BLaER1 treated with 17β-estradiol and CSF1 and Interleukin-3, amounts not matched to agents 10 nM and 100 nM (cell line): ENCODE measurements around the gene IRAK2.
"Not testable (repeated sequence)": the region's sequence is repeated elsewhere in the genome, so short reads cannot be mapped to it uniquely, and the experiment has no call there.

Experiments used
- H3K27ac ChIP-seq, 11 experiments: shearing (Covaris generic); formaldehyde crosslinking; 2 replicates each; pipeline ENCODE4 v1.8.1; 2022
- H3K27me3 ChIP-seq, 11 experiments: shearing (Covaris generic); formaldehyde crosslinking; 2 replicates each; pipeline ENCODE4 v1.8.1; 2022
- H3K36me3 ChIP-seq, 11 experiments: shearing (Covaris generic); formaldehyde crosslinking; 2 replicates each; pipeline ENCODE4 v1.8.1; 2022
- H3K4me1 ChIP-seq, 10 experiments: shearing (Covaris generic); formaldehyde crosslinking; 2 replicates each; pipeline ENCODE4 v1.8.1; 2022
- H3K4me2 ChIP-seq, 11 experiments: shearing (Covaris generic); formaldehyde crosslinking; 2 replicates each; pipeline ENCODE4 v1.8.1; 2022
- H3K4me3 ChIP-seq, 10 experiments: shearing (Covaris generic); formaldehyde crosslinking; 2 replicates each; pipeline ENCODE4 v1.8.1; 2022
- H3K9ac ChIP-seq, 11 experiments: shearing (Covaris generic); formaldehyde crosslinking; 2 replicates each; pipeline ENCODE4 v1.8.1; 2022
- H3K9me3 ChIP-seq, 11 experiments: shearing (Covaris generic); formaldehyde crosslinking; replicated peaks in 1 of 11; 2 replicates each; pipeline ENCODE4 v1.8.1; 2022
- H4K20me1 ChIP-seq, 11 experiments: shearing (Covaris generic); formaldehyde crosslinking; 2 replicates each; pipeline ENCODE4 v1.8.1; 2022
- Cebpa-rat ChIP-seq, 11 experiments: shearing (Covaris generic); IDR thresholded peaks; 2 replicates each; pipeline ENCODE4 v1.8.1; 2022

IRAK2 gene

DNA sequence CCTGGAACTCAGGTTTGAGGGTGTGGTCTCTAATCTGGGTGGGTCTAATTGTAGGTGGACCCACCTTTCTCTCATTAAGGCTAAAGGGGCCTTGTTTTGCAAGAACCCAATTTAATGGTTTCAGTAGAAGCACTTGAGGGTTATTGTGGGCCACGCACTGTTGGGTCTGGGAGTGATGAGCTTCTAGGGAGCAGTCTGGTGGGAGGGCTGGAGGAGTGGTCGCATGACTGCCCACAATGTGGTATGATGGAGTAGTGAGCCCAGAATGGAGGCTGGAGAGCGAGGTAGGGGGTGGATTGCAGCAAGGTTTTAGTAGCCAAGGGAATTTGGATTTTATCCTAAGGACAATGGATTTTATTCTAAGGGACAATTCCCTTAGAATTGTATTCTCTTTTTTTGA lies 86.3 kb downstream of the IRAK2 start:
- Histone ChIP-seq H3K27me3 (no peaks in the 10 kb centered on the region), H3K4me2 (peak overlapping the region; percentile 89 to 98 (median 94)), H3K27ac (peak overlapping the region in 7 of 11 experiments; percentile 21 to 98 (median 96); a peak in 7 of 22 replicates), H3K36me3 (peaks cover 45 to 68% (median 57%) of the 10 kb centered on the region in 11 experiments), H3K4me3 (peak overlapping the region; percentile 80 to 92 (median 86); a peak in 19 of 20 replicates), H3K9me3 (peaks cover 5 to 21% (median 9%) of the 10 kb centered on the region in 11 experiments), H3K9ac (peak overlapping the region; percentile 92 to 97 (median 95); a peak in 20 of 22 replicates), H3K4me1 (peaks cover 39 to 65% (median 51%) of the 10 kb centered on the region in 10 experiments), H4K20me1 (peaks cover 57 to 72% (median 68%) of the 10 kb centered on the region in 11 experiments)
- no peak for TF ChIP-seq Cebpa-rat (IDR thresholded peaks at IDR 0.05)

DNA sequence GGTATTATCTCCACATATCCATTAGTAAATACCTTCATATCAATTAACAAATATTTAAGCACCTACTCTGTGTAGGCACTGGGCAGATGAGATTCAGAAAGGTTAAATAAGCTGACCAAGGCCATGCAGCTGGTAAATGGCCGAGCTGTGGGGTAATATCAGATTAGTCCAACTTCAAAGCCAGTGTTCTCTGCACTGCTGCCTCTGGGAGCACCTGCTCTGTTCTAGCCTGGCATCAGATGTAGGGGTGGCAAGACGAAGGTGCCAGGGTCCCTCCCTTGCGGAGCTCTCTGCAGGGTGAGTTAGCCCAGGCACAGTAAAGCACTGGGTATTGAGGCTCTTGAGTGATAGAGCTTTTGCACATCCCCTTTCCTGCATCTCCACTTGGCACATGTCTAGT lies 89.0 kb downstream of the IRAK2 start:
- Histone ChIP-seq H4K20me1 (peaks cover 74 to 98% (median 96%) of the 10 kb centered on the region in 11 experiments), H3K9me3 (no peaks in the 10 kb centered on the region), H3K27ac (peak overlapping the region in 1 of 11 experiments; percentile 10; a peak in 1 of 22 replicates), H3K4me3 (0 out of 20 replicates have a peak overlapping the region, but pooled peaks of 1 of the 10 experiments have one; percentile 8), H3K9ac (no peak overlapping the region; a peak in 1 of 22 replicates), H3K4me2 (peak overlapping the region in 10 of 11 experiments; percentile 3 to 97 (median 48); a peak in 14 of 22 replicates), H3K4me1 (peaks cover 32 to 61% (median 45%) of the 10 kb centered on the region in 10 experiments), H3K36me3 (peaks cover 68 to 86% (median 79%) of the 10 kb centered on the region in 11 experiments), H3K27me3 (no peaks in the 10 kb centered on the region)
- no peak for TF ChIP-seq Cebpa-rat (IDR thresholded peaks at IDR 0.05)

DNA sequence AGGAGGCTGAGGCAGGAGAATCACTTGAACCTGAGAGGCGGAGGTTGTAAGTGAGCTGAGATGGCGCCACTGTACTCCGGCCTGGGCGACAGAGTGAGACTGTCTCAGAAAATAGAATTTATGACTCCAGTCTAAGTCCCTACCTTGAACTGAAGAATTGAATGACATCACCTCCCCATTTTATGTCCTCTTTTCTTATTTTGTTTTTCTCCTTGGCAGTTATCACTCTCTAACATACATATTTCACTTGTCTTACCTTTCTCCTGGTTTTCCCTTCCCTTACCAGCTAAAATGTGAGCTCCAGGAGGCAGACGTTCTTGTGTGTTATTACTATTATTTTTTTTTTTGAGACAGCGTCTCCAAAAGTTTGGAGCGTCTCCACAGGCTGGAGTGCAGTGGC lies 91.1 kb downstream of the IRAK2 start:
- Histone ChIP-seq H3K4me2 (no peak overlapping the region), H3K27me3 (no peaks in the 10 kb centered on the region), H3K9ac (no peak overlapping the region; a peak in 1 of 22 replicates), H4K20me1 (peaks cover 80 to 100% (median 99%) of the 10 kb centered on the region in 11 experiments), H3K4me3 (no peak overlapping the region), H3K27ac (no peak overlapping the region), H3K4me1 (peaks cover 21 to 65% (median 39%) of the 10 kb centered on the region in 10 experiments), H3K36me3 (peaks cover 89 to 100% (median 97%) of the 10 kb centered on the region in 11 experiments), H3K9me3 (no peaks in the 10 kb centered on the region)
- no peak for TF ChIP-seq Cebpa-rat (IDR thresholded peaks at IDR 0.05)

DNA sequence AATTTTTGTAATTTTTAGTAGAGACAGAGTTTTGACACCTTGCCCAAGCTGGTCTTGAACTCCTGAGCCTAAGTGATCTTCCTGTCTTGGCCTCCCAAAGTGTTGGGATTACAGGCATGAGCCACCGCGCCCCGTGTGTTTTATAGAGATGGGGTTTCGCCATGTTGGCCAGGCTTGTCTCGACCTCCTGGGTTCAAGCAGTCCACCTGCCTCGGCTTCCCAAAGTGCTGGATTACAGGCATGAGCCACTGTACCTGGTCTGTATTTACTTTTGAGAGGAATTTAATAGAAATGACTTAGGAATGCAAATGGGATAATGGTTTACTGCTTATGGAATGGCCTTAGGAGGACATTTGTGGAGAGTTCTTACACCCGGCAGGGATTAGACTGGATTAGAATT lies 94.3 kb downstream of the IRAK2 start:
- H3K9me3 ChIP-seq = no peaks in the 10 kb centered on the region

DNA sequence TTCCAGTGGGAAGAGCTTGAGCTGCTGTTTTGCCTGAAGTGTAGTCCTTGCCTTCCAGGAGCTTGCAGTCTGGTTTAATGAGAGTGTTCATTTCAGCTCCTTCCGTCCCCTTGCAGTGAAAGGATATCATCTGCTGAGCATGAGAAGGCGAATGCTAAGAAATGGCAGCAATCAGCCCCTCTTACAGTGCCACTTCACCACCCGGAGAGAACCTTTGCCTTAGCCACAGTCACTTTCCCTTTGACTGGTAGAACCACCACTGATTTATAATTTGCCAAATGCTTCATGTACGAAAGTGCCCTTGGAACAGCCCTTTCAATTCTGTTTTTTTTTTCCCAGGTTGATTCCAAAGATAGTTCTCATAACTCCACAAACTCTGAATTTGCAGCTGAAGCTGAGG lies 95.1 kb downstream of the IRAK2 start:
- Histone ChIP-seq H3K4me1 (peaks cover 0 to 49% (median 6%) of the 10 kb centered on the region in 10 experiments; a peak in 9 of 20 replicates), H4K20me1 (peaks cover 85 to 100% (median 99%) of the 10 kb centered on the region in 11 experiments), H3K4me3 (no peak overlapping the region), H3K36me3 (peaks cover 92 to 100% (median 98%) of the 10 kb centered on the region in 11 experiments), H3K9ac (0 out of 22 replicates have a peak overlapping the region, but pooled peaks of 1 of the 11 experiments have one; percentile 25), H3K9me3 (no peaks in the 10 kb centered on the region), H3K4me2 (no peak overlapping the region), H3K27me3 (no peaks in the 10 kb centered on the region), H3K27ac (no peak overlapping the region)
- TF ChIP-seq Cebpa-rat (IDR thresholded peaks at IDR 0.05) = no peak

More for the DNA sequence above, 94.3 kb downstream of the IRAK2 start:
- Histone ChIP-seq H3K4me2 (no peak overlapping the region), H3K4me3 (no peak overlapping the region), H3K4me1 (peaks cover 6 to 55% (median 13%) of the 10 kb centered on the region in 10 experiments; a peak in 19 of 20 replicates), H3K27me3 (no peaks in the 10 kb centered on the region), H3K9ac (no peak overlapping the region), H3K36me3 (peaks cover 92 to 100% (median 97%) of the 10 kb centered on the region in 11 experiments), H4K20me1 (peaks cover 85 to 100% (median 99%) of the 10 kb centered on the region in 11 experiments), H3K27ac (no peak overlapping the region)
- no peak for TF ChIP-seq Cebpa-rat (IDR thresholded peaks at IDR 0.05)

DNA sequence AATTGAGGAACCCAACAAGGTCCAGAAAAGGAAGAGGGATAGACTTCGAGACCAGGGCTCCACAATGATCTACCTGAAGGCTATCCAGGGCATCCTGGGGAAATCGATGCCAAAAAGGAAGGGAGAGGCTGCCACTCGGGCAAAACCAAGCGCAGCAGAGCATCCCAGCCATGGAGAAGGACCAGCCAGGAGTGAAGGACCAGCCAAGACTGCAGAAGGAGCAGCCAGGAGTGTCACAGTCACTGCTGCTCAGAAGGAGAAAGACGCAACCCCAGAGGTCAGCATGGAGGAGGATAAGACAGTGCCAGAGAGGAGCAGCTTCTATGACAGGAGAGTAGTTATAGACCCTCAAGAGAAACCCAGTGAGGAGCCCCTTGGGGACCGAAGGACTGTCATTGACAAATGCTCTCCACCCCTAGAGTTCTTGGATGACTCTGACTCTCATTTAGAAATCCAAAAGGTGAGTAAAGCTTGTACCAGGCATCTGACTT lies 95.5 kb downstream of the IRAK2 start:
- no peak overlapping the region for H3K27ac ChIP-seq
- no peaks in the 10 kb centered on the region for H3K27me3 ChIP-seq
- no peak for TF ChIP-seq Cebpa-rat (IDR thresholded peaks at IDR 0.05)
- H3K9ac ChIP-seq = no peak overlapping the region
- peaks cover 93 to 100% (median 99%) of the 10 kb centered on the region in 11 experiments for H3K36me3 ChIP-seq
- H3K4me1 ChIP-seq = peaks cover 0 to 45% (median 5%) of the 10 kb centered on the region in 10 experiments; a peak in 8 of 20 replicates
- H3K9me3 ChIP-seq = no peaks in the 10 kb centered on the region
- H4K20me1 ChIP-seq = peaks cover 86 to 100% (median 100%) of the 10 kb centered on the region in 11 experiments
- no peak overlapping the region for H3K4me2 ChIP-seq
- H3K4me3 ChIP-seq = no peak overlapping the region

DNA sequence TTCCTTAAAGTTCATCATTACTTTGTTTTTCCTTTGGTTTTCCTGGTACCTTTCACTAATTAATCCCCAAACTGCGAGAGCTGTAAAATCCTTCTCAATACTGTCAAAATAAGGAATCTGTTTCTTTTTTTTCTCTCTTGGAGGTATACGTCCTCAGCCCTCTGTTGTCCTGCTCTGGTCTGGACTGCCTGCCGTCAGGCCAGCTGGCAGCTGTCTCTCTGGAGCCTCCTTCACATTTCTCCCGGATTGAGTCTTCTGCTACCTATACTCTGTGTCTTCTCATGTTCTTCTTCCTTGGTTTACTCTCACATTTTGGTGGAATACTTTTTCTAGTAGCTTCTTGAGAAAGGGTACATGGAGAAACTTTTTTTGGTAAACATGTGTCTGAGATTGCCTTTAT lies 97.3 kb downstream of the IRAK2 start:
- H3K36me3 ChIP-seq = peaks cover 91 to 100% (median 99%) of the 10 kb centered on the region in 11 experiments
- H3K4me2 ChIP-seq = no peak overlapping the region
- H3K9ac ChIP-seq = no peak overlapping the region
- H4K20me1 ChIP-seq = peaks cover 88 to 100% (median 99%) of the 10 kb centered on the region in 11 experiments
- no peak overlapping the region for H3K27ac ChIP-seq
- no peaks in the 10 kb centered on the region for H3K27me3 ChIP-seq
- no peak for TF ChIP-seq Cebpa-rat (IDR thresholded peaks at IDR 0.05)
- H3K4me1 ChIP-seq = peaks cover 0 to 51% (median 3%) of the 10 kb centered on the region in 10 experiments; a peak in 6 of 20 replicates
- H3K9me3 ChIP-seq = no peaks in the 10 kb centered on the region
- no peak overlapping the region for H3K4me3 ChIP-seq

DNA sequence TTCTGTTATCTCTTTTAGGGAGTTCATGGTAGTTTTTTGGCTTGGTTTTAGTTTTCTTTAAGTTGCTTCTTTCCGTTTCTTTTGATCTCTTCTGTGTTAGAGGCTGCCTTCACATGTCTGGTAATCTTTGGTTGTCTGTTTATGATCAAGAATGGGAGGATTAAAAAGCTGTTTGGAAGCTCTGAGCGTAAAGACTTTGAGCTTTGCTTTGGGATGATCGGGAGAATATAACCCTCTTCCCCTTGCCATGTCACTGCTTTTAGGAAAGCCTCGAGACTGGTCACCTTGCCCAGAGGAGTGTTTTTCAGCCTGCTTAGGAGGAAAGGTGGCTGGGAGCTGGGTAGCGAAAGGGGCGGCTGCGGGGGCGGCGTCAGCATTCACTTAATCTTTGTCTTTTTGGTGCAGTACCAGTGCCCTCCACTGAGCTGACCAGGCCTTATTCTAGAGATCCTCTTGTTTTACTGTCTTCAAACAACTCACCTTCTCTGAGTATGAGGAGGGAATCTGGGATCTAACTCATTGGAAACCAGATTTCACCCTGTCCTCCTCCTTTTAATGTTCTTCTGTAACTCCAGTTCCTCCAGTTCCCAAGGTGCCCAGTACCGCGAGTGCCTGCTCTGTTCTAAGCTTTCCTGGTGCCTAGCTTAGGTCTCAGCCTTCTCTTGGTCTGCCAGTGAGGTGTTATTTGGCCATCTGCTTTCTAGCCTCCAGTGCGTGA lies 99.1 kb downstream of the IRAK2 start:
- no peak for TF ChIP-seq Cebpa-rat (IDR thresholded peaks at IDR 0.05)
- no peak overlapping the region for H3K4me3 ChIP-seq
- H3K36me3 ChIP-seq = peaks cover 88 to 100% (median 99%) of the 10 kb centered on the region in 11 experiments
- H3K27ac ChIP-seq = peak overlapping the region in 1 of 11 experiments; percentile 2; a peak in 1 of 22 replicates
- peaks cover 98 to 100% (median 99%) of the 10 kb centered on the region in 11 experiments for H4K20me1 ChIP-seq
- H3K9me3 ChIP-seq = no peaks in the 10 kb centered on the region
- H3K27me3 ChIP-seq = no peaks in the 10 kb centered on the region
- peaks cover 0 to 58% (median 3%) of the 10 kb centered on the region in 10 experiments; a peak in 7 of 20 replicates for H3K4me1 ChIP-seq
- peak overlapping the region in 2 of 11 experiments; percentile 9 to 20; a peak in 2 of 22 replicates for H3K4me2 ChIP-seq
- peak overlapping the region in 2 of 11 experiments; percentile 1 to 8; a peak in 1 of 22 replicates for H3K9ac ChIP-seq

DNA sequence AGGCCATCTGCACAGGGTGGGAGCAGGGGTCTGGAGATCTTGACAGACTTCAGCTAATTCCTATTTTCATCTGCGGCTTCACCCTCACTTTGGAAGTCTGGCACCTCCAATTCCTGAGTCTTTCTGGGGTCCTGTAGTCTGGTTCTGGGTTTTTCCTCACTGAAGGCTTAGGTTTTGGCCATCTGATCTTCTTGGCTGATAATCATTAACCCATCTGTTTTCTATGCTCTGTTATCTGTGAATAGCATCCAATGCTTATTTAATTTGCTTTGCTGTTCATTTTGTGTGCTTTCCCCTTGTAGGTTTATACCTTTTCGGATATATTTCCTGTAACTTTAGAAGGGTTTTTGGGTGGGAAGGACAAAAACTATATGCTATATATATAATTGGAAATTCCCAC lies 101.1 kb downstream of the IRAK2 start:
- TF ChIP-seq Cebpa-rat (IDR thresholded peaks at IDR 0.05) = no peak
- H3K4me3 ChIP-seq = no peak overlapping the region
- no peak overlapping the region for H3K9ac ChIP-seq
- H3K4me2 ChIP-seq = no peak overlapping the region
- no peaks in the 10 kb centered on the region for H3K27me3 ChIP-seq
- no peaks in the 10 kb centered on the region for H3K9me3 ChIP-seq
- no peak overlapping the region for H3K27ac ChIP-seq
- peaks cover 98 to 100% (median 100%) of the 10 kb centered on the region in 11 experiments for H4K20me1 ChIP-seq
- peaks cover 0 to 41% (median 0%) of the 10 kb centered on the region in 10 experiments; a peak in 6 of 20 replicates for H3K4me1 ChIP-seq
- H3K36me3 ChIP-seq = peaks cover 88 to 100% (median 99%) of the 10 kb centered on the region in 11 experiments

DNA sequence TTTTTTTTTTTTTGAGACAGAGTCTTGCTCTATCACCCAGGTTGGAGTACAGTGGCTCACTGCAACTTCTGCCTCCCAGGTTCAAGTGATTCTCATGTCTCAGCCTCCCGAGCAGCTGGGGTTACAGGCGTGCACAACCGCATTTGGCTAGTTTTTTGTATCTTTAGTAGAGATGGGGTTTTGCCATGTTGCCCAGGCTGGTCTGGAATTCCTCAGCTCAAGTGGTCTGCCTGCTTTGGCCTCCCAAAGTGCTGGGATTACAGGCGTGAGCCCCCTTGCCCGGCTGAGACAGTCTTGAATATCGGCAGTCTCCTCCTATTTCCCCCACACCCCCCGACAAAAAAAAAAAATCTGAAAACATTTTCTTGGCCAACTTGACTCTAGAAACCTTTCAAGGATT lies 102.2 kb downstream of the IRAK2 start:
- H3K9ac ChIP-seq, H3K27ac ChIP-seq, H3K4me3 ChIP-seq, H3K27me3 ChIP-seq, H3K9me3 ChIP-seq: not testable (repeated sequence)
- peaks cover 88 to 100% (median 99%) of the 10 kb centered on the region in 11 experiments for H3K36me3 ChIP-seq
- peaks cover 0 to 35% (median 1%) of the 10 kb centered on the region in 10 experiments; a peak in 10 of 20 replicates for H3K4me1 ChIP-seq
- H4K20me1 ChIP-seq = peaks cover 98 to 100% (median 100%) of the 10 kb centered on the region in 11 experiments
- H3K4me2 ChIP-seq = 0 out of 22 replicates have a peak overlapping the region, but pooled peaks of 1 of the 11 experiments have one; percentile 4
